ENCODE results near the gene ZNF273. TPM values are rescaled to one million over a fixed set of nuclear protein-coding genes. Genes with fewer than 3 reads are reported as not detected.

Gene ZNF273
- total RNA-seq, 1 experiment from 2014 or later = 5.1 TPM

DNA sequence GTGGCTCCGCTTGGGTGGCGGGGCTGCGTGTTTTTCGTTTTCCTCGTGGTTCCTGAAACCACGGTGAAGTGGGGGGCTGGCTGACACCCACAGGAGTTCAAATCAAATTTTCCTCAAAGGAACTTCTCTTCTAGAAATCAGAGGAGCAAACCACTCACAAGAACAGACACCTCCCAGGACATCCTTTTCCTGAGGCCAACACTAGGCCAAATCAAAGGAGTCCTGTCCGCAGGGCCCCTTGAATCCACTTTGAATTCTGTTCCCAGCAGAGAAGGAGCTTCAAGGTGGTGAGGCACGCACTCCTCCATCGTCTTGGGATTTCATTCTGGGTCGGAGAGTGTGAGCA lies 29.9 kb upstream of the ZNF273 start:
- DNase-seq = no peak
- CTCF ChIA-PET = no interaction called here
- intact Hi-C loops (cut with micrococcal nuclease; ENCODE audit: unreplicated experiment) = no loop called here
- no peaks in the 10 kb centered on the region for H3K4me1 Mint-ChIP-seq (ENCODE audit: low read depth, unreplicated experiment)
- no peak overlapping the region for H3K4me3 Mint-ChIP-seq (ENCODE audit: low read depth, unreplicated experiment)
- no TSS peak for BruUV-seq (replicated peaks)
- no peak overlapping the region for H3K27ac Mint-ChIP-seq (ENCODE audit: unreplicated experiment)
- H3K27me3 Mint-ChIP-seq (ENCODE audit: unreplicated experiment) = no peaks in the 10 kb centered on the region
- no peak for TF ChIP-seq CTCF (IDR thresholded peaks at IDR 0.05; ENCODE audit: unreplicated experiment)
- H3K36me3 Mint-ChIP-seq (ENCODE audit: insufficient read depth, unreplicated experiment) = no peaks in the 10 kb centered on the region
- peaks cover 3% of the 10 kb centered on the region for H3K9me3 Mint-ChIP-seq (ENCODE audit: low read depth, unreplicated experiment)

- no TSS peak for BruUV-seq (replicated peaks)
- CTCF ChIA-PET = no interaction called here
- no peak for TF ChIP-seq CTCF (IDR thresholded peaks at IDR 0.05; ENCODE audit: unreplicated experiment)
- Mint-ChIP-seq H3K4me3 (ENCODE audit: low read depth, unreplicated experiment) (no peak overlapping the region), H3K27ac (ENCODE audit: unreplicated experiment) (no peak overlapping the region), H3K4me1 (ENCODE audit: low read depth, unreplicated experiment) (no peaks in the 10 kb centered on the region), H3K36me3 (ENCODE audit: insufficient read depth, unreplicated experiment) (no peaks in the 10 kb centered on the region), H3K27me3 (ENCODE audit: unreplicated experiment) (no peaks in the 10 kb centered on the region), H3K9me3 (ENCODE audit: low read depth, unreplicated experiment) (peaks cover 3% of the 10 kb centered on the region)
- no peak for DNase-seq
- intact Hi-C loops (cut with micrococcal nuclease; ENCODE audit: unreplicated experiment) = no loop called here
Measured at GRCh38 chr7:64873517-64873916, 29.6 kb upstream of the ZNF273 start.

DNA sequence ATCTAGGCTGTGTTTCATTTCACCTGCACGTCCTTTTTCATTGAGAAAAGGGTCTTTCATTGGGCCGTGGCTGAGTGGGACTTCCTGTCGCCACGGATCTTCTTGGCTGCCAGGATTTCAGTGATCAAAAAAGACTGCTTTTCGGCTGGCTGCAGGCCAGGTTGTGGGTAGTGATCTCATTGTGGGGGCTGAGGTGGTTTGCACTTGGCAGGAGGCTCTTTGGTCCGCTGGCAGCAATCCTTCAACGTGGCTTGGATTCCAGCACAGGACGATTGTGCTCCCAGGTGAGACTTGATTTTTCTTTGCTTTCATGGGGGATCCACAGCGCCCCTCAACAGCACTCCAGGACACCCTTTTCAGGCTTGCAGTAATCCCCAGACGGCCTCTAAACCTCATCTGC lies 29.0 kb upstream of the ZNF273 start:
- CTCF ChIA-PET = no interaction called here
- peaks cover 5% of the 10 kb centered on the region for H3K9me3 Mint-ChIP-seq (ENCODE audit: low read depth, unreplicated experiment)

DNA sequence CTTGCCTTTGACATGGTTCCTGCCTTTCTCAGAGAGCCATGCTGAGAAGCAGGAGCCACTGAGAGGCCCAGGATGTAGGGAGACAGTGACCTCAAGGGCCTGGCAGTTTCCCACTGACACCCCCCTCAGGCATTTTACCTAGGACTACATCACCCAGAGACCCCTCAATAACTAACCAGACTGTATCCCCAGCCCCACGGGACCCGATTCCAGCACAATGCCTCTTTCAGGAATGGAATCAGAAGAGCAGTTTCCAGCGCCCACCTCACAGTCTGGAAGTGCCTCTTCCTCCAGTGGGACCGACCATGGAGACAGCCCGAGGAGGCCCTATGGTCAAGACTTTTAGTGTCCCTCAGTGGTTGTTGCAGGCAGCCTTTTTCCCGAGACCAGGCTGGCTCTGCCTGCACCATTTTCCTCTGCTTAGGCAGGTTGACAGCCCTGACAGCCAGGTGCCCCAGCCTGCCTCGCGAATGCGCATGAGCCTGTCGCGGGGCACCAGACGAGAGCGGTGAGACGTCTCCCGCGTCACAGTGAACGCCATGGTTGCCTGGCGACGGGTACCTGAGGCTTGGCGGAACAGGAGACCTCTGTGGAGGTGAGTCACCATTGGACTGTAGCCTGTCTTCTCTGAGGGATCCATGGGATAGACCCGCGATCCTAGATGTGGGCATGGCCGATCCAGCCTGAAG lies 28.4 kb upstream of the ZNF273 start:
- no peak for TF ChIP-seq CTCF (IDR thresholded peaks at IDR 0.05; ENCODE audit: unreplicated experiment)
- DNase-seq = no peak
- no peak overlapping the region for H3K4me3 Mint-ChIP-seq (ENCODE audit: low read depth, unreplicated experiment)
- no peaks in the 10 kb centered on the region for H3K36me3 Mint-ChIP-seq (ENCODE audit: insufficient read depth, unreplicated experiment)
- no TSS peak for BruUV-seq (replicated peaks)
- no peaks in the 10 kb centered on the region for H3K4me1 Mint-ChIP-seq (ENCODE audit: low read depth, unreplicated experiment)
- CTCF ChIA-PET = no interaction called here
- no peaks in the 10 kb centered on the region for H3K27me3 Mint-ChIP-seq (ENCODE audit: unreplicated experiment)
- H3K9me3 Mint-ChIP-seq (ENCODE audit: low read depth, unreplicated experiment) = peaks cover 5% of the 10 kb centered on the region
- no peak overlapping the region for H3K27ac Mint-ChIP-seq (ENCODE audit: unreplicated experiment)
- intact Hi-C loops (cut with micrococcal nuclease; ENCODE audit: unreplicated experiment) = no loop called here

More for the DNA sequence above, 29.0 kb upstream of the ZNF273 start:
- no peaks in the 10 kb centered on the region for H3K4me1 Mint-ChIP-seq (ENCODE audit: low read depth, unreplicated experiment)
- no peak for DNase-seq
- no peak overlapping the region for H3K4me3 Mint-ChIP-seq (ENCODE audit: low read depth, unreplicated experiment)
- H3K27ac Mint-ChIP-seq (ENCODE audit: unreplicated experiment) = no peak overlapping the region
- BruUV-seq (replicated peaks) = no TSS peak
- intact Hi-C loops (cut with micrococcal nuclease; ENCODE audit: unreplicated experiment) = no loop called here
- no peaks in the 10 kb centered on the region for H3K27me3 Mint-ChIP-seq (ENCODE audit: unreplicated experiment)
- no peak for TF ChIP-seq CTCF (IDR thresholded peaks at IDR 0.05; ENCODE audit: unreplicated experiment)
- no peaks in the 10 kb centered on the region for H3K36me3 Mint-ChIP-seq (ENCODE audit: insufficient read depth, unreplicated experiment)

Data from Calu3 (cell line).